ENCODE data around the gene TMEM95. TPM values are rescaled to one million over a fixed set of nuclear protein-coding genes. Genes with fewer than 3 reads are reported as not detected.
A peak's percentile ranks its signal among the peaks of the same experiment; 100 is the strongest.

The TMEM95 gene
- total and polyA plus RNA-seq, 2 of the 8 experiments (the other 6 are each of a cell fraction or from before 2014, with no cell fraction given) = not detected

DNA sequence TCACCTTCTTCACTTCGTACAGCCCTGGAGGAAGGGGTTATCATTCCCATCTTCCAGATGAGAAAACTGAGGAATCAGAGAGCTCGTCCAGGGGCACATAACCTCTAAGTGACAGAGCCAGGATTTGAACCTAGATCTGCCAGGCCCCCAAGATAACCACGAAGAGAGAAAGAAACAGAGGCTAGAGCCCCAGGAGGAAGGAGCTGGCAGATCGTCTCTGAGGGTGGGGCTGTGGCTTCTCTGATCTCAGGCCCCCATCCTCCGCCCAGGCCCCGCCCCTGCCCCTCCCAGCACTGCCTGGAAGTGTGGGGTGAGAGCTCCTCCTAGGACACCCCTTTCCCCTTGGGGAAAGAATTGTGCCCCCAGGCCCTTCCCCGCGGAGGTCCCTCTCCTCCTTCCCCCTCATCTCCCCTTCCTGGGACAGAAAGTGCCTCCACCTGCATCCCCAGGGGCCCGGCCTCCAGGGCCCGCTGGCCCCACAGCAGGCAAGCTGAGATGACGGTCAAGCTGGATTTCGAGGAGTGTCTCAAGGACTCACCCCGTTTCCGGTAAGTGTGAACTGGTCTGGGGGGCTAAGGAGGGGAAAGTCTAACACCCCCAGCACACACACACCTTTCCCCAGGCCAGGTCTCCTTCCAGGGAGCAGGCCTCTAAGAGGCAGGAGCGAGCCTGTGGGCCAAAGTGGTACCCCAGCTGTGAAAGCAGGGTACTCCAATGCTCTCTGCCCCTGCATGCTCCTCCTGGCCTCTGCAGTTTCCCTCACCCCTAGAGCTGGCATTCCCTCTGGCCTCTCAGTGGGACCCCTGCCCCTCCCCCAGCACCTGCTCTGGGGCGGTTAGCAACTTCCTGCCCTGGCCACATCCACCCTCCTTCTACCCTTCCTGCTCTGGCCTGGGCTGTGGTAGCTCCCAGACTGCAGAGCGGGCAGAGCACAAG lies 18.4 kb upstream of the TMEM95 start, which contains the start of gene ACAP1 (continued):
- no peak for TF ChIP-seq RNF2 (IDR thresholded peaks at IDR 0.05; ENCODE audit: borderline replicate concordance, low read depth, low read length, missing control alignments, poor library complexity, severe bottlenecking)
- no peak for TF ChIP-seq BCL11A (IDR thresholded peaks at IDR 0.05; ENCODE audit: low read depth in 2 of 2, low read length in 2 of 2)
- peak; percentile 67; the same call in 1 of the 2 replicates for TF ChIP-seq SP1 (IDR thresholded peaks at IDR 0.05; ENCODE audit: low read depth, low read length)
- TF ChIP-seq TBP (IDR thresholded peaks at IDR 0.05; ENCODE audit: low read depth, low read length) = 0 out of 2 replicates have a peak, but pooled peaks have one; percentile 20
- no peak for TF ChIP-seq FOSL1 (IDR thresholded peaks at IDR 0.05; ENCODE audit: insufficient read depth, low read depth, low read length)
- no peak for TF ChIP-seq CEBPB (IDR thresholded peaks at IDR 0.05; ENCODE audit: low read depth, low read length)
- TF ChIP-seq RAD21 (IDR thresholded peaks at IDR 0.05 in 1 of 2, conservative IDR thresholded peaks at IDR 0.05 in 1 of 2; ENCODE audit: low read depth in 2 of 2, low read length in 2 of 2) = peak in 1 of 2 experiments; percentile 16; a peak in 1 of 4 replicates
- TF ChIP-seq ZNF274 (IDR thresholded peaks at IDR 0.05; ENCODE audit: borderline replicate concordance, extremely low read depth, low read length) = no peak
- TF ChIP-seq MAFK (IDR thresholded peaks at IDR 0.05; ENCODE audit: low read depth, low read length) = no peak
- peak in 1 of 2 experiments; percentile 52; a peak in 1 of 3 replicates for TF ChIP-seq EP300 (IDR thresholded peaks at IDR 0.05; ENCODE audit: borderline replicate concordance in 1 of 2, low read depth in 2 of 2, low read length in 2 of 2)
- no peak for TF ChIP-seq KDM5A (IDR thresholded peaks at IDR 0.05; ENCODE audit: low read length)
- no peak for TF ChIP-seq SP4 (IDR thresholded peaks at IDR 0.05; ENCODE audit: low read length)
- no peak for TF ChIP-seq RXRA (IDR thresholded peaks at IDR 0.05; ENCODE audit: insufficient read depth, low read depth, low read length)
- TF ChIP-seq SAP30 (IDR thresholded peaks at IDR 0.05; ENCODE audit: insufficient read depth, insufficient replicate concordance, low read length) = no peak
- TF ChIP-seq NANOG (IDR thresholded peaks at IDR 0.05; ENCODE audit: insufficient read depth, low read depth, low read length, poor library complexity, severe bottlenecking) = no peak
- no peak for TF ChIP-seq TAF1 (IDR thresholded peaks at IDR 0.05; ENCODE audit: low read depth, low read length)
- TF ChIP-seq NRF1 (IDR thresholded peaks at IDR 0.05; ENCODE audit: low read depth, low read length) = no peak
- no peak for TF ChIP-seq POU5F1 (IDR thresholded peaks at IDR 0.05; ENCODE audit: low read depth, low read length)
- TF ChIP-seq JUN (IDR thresholded peaks at IDR 0.05; ENCODE audit: low read depth, low read length) = no peak
- no peak for TF ChIP-seq CHD2 (IDR thresholded peaks at IDR 0.05; ENCODE audit: low read length)
- no peak for TF ChIP-seq SIRT6 (IDR thresholded peaks at IDR 0.05; ENCODE audit: low read length)

Measured in H1 (cell line).